ENCODE data around the gene BCL2A1.
"Not testable (repeated sequence)": the region's sequence is repeated elsewhere in the genome, so short reads cannot be mapped to it uniquely, and the experiment has no call there.

Gene BCL2A1

DNA sequence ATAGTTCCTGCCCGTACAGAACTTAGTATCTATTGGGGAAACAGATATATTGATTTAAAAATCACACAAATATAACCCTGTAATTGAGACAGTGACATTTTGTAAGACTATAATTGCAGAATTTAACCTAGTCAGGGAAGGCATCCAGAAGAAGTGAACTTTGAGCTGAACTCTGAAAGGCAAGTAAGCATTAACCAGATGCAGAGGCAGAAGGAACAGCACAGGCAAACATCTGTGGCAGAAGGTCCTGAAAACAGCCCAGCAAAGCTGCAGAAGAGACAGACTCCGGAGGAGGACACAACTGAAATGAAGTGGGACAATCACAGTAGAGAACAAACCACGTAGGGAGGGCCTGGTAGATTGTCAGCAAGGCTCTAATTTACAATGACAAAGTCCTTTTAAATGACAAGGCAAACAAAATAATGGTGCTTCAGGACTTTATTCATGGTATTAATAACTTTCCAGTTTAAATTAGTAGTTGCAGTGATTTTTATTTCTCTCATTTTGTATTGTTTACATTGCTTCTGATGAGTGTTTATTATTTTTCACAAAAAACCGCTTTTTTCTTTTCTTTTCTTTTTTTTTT is 14.5 kb downstream of the BCL2A1 start:
- no peak for DNase-seq

DNA sequence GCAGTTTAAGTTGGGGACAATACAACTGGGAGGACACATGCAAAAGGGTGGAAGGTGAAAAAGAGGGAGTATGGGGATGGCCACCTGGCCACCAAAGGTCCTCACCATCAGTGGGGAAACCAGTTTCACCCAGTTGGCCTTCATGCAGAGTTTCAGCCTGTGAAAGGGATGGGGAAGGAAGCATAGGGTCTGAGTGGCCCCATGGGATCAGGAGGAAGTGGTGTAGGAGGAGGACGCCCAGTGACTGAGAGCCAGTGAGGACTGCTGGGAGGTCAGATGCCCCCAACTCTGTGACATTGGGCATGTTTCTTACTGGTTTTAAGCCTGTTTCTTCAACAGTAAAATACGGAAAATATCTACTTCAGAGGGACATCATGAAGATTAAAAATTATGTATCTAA is 16.3 kb downstream of the BCL2A1 start:
- DNase-seq, result no peak

- no peak for DNase-seq
Observed at GRCh38 chr15:79953951-79954444, 17.0 kb downstream of the BCL2A1 start.

GRCh38 chr15:79952329-79952728 is 18.7 kb downstream of the BCL2A1 start:
- DNase-seq, result no peak

DNA sequence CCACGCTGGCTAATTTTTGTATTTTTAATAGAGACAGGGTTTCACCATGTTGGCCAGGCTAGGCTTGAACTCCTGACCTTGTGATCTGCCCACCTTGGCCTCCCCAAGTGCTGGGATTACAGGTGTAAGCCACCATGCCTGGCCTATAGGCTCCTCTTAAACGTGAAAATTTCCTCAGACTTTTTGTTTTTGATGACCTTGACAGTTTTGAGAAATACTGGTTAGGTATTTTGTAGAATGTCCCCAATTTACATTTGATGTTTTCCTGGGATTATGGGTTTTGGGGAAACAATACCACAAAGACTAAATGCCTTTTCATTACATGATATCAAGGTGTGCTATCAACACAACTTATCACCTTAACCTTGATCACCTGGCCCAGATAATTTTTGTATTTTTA is 20.7 kb downstream of the BCL2A1 start:
- DNase-seq, result no peak

GRCh38 chr15:79948761-79949160 is 22.2 kb downstream of the BCL2A1 start:
- DNase-seq, result no peak

DNA sequence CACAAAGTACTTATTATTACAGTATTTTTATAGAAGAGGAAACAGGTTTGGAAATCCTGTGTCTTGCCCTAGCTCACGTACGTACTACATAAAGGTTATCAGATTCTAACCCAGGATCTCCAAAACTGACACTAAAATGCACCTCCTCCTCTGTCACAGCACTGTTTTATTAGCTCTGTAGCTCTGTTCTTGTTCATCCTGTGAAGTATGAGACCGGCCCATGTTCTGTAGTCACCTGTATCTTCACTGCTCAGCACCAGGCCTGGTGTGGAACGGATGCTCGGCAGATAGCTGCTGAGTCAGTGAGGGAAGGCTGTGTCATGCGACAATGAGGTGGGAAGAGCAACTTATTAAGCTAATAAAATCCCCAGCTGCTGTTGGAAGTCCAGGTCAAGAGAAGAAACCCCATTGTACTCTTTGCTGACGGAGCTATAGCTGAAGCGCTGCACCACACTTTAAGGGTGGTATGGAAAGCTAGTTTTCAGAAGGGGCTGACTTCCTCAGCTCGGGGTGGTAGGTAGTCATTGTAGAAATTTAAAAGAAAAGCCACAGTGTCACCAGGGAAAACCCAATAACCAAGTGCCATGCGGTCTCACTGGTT is 22.8 kb downstream of the BCL2A1 start:
- no peak for DNase-seq

DNA sequence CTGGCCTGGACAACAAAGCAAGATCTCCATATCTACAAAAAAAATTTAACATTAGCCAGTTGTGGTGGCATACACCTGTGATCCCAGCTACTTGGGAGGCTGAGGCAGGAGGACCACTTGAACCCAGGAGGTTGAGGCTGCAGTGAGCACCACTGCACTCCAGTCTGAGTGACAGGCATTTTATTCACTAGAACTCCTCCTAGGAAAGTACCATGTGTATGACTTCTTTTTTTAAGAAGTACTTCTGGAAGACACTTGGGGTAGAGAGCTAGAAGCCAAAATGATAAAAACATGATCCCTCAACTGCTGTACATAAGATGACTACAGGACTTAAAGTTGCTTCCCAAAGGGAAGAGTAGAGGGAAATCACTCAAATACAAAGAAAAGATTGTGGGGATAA is 24.0 kb downstream of the BCL2A1 start:
- no peak for DNase-seq

GRCh38 chr15:79944622-79945021 is 26.4 kb downstream of the BCL2A1 start:
- DNase-seq, result no peak

DNA sequence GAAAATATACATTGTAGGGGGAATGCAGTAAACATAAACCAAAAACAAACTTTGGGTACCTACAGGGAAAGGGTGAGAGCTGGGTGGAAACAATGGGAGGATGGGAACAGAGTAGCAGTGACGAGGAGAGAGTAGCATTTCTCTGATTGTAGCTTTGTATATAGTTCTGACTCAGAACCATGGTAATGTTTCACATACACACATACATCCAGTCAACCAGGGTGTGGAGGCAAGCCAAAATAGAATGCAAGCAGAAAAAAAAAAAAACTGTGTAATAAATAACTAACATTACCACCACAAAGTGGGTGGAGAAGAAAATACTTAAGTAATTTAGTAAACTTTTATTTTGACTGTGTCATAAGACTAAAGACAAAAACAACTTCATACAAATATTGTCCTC is 27.2 kb downstream of the BCL2A1 start:
- no peak for DNase-seq

GRCh38 chr15:79942741-79943481 is 28.1 kb downstream of the BCL2A1 start:
- no peak for DNase-seq

GRCh38 chr15:79939399-79939798 is 31.6 kb downstream of the BCL2A1 start:
- DNase-seq, result no peak

DNA sequence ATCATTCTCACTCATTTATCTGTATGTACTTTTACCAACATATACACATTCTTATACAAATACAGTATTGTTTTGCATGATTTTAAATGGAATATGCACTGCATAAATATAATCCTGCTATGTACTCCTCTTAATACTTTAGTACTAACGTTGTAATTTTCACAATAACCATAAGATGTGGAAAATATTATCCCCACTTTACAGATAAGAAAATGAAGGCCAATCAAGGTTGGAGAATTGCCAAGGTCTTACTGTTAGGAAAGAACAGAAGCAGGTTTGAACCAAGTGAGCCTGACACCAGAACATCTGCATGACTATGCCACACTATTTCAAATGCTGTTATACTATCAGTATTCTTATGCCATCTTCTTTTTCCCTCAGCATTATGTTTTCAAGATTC is 32.9 kb downstream of the BCL2A1 start:
- DNase-seq, result no peak

DNA sequence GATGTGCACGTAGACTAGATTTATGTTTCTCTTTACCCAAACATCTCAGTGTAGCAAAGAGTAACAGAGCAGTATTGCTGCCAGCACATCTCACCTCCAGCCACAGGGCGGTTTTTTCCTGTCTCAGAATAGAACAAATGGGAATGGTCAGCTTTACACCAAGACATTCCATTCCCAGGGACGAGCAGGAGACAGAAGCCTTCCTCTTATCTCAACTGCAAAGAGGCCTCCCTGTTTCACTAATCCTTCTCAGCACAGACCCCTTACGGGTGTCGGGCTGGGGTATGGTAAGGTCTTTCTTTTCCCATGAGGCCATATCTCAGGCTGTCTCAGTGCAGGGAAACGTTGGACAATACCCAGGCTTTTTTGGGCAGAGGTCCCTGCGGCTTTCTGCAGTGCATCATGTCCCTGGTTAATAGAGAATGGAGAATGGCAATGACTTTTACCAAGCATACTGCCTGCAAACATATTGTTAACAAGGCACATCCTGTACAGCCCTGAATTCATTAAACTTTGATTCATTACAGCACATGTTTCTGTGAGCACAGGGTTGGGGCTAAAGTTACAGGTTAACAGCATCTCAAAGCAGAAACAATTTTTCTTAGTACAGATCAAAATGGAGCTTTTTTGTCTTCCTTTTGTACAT is 35.3 kb downstream of the BCL2A1 start:
- not testable (repeated sequence) for DNase-seq

DNA sequence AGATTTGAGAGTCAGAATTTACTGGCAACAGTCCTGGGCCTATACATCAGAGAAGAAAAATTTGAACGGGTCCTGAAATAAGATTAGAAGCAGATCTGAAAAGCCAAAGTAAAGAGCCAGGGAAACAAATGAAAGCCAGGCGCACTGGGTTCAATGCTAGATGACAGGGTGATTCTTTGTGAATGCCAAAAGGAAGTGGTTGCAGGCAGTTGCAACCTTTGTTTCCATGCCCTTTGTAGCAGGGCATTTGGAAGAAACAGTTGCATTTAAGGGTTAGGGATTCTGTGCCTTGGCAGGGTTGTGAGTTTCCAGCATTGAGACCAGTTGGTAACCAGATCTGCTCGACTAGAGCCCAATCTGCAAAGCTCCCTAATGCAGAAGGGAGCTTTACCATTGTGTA is 37.8 kb downstream of the BCL2A1 start:
- no peak for DNase-seq

GRCh38 chr15:79932447-79932846 is 38.5 kb downstream of the BCL2A1 start:
- no peak for DNase-seq

- no peak for DNase-seq
Observed at GRCh38 chr15:79930516-79930915, 40.5 kb downstream of the BCL2A1 start.

- no peak for DNase-seq
Observed at GRCh38 chr15:79929412-79929811, 41.6 kb downstream of the BCL2A1 start.

- DNase-seq, result not testable (repeated sequence)
Observed at GRCh38 chr15:79926116-79926515, 44.9 kb downstream of the BCL2A1 start.

GRCh38 chr15:79924379-79924778 is 46.6 kb downstream of the BCL2A1 start:
- no peak for DNase-seq

DNA sequence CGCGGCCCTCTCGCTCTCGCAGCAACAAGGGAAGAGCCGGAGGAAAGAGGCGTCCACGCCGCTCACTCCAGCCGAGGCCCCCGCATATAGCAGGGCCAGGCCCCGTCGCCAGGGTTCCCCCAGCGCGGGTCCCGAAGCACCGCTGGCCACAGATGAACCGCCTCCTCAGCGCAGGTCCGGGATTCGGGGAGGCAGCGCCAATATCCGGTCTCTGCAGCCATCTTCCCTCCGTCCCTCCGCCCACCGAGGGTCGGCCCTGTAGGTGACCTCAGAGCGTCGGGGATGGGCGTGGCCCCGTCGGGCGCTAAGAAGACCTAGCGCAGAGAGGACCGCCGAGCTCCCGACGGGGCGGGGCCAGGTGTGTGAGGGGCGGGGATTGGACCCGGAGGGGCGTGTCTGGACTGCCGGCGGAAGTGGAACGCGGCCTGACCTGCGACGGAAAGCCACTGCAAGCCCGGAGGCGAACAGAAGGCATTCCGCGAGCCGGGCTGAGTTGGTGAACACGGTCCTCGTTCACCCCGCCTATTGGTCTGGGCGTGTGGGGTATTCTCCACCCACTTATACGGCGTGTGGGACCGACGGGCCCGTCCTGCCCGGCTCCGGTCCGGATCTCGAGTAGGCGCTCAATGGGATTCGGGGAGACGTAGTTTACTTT is 47.4 kb downstream of the BCL2A1 start:
- peak; percentile 100 for DNase-seq

GRCh38 chr15:79923079-79923514 is 47.9 kb downstream of the BCL2A1 start:
- peak; percentile 79 for DNase-seq

DNA sequence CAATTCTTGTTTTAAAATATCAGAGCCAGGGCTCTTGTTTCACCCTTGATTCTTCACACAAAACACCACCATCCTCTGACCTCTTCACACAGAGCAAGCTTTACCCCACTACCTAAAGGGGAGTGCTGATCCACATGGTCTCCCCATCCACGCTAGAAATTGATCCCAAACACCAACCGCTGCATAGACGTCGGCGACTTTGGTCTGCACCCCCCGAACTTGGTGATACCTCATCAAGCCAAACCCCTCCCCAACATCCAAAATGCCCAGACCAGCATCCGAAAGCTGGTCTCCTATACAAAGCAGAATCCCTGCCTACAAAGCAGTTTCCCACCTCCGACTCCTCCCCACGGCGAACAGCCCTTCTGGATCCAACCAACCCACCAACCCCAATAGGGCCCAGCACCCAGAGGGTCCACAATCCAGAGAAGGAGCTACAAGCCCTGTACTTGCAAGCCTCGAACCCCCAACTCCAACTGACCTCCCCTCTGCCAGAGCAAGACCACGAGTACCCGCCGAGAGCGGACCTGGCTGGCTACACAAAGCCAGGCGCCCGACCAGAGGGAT is 48.4 kb downstream of the BCL2A1 start:
- no peak for DNase-seq
